Gastrocnemius medialis (tissue), 4 donors: ENCODE results near the gene SRSF1. TPM values are rescaled to one million over a fixed set of nuclear protein-coding genes. Genes with fewer than 3 reads are reported as not detected.
"Not testable (repeated sequence)": the region's sequence is repeated elsewhere in the genome, so short reads cannot be mapped to it uniquely, and the experiment has no call there.

Experiments
- ATAC-seq, 2 donors: fragments of 150-250 bp; one replicate each; pipeline ENCODE4 v1.9.1; 2016
- DNase-seq, 2 donors: peaks; one replicate each; pipeline ENCODE4 v3.0.0-alpha.2; 2019
- H3K27ac ChIP-seq, 4 donors: fragments of 200-600 bp; sonication (generic); 1 replicate in 1 of 4; 2 replicates in 3 of 4; pipeline ENCODE4 v1.5.1; 2016 to 2018; ENCODE audit warnings: mild to moderate bottlenecking in 2 of 4, moderate library complexity in 1 of 4
- H3K27me3 ChIP-seq, 3 donors: fragments of 200-600 bp; sonication (generic) in 2 of 3; 1 replicate in 1 of 3; 2 replicates in 2 of 3; pipeline versions ENCODE4 v1.5.1 to v1.6.0; 2016 to 2019; ENCODE audit warnings: mild to moderate bottlenecking in 1 of 3, moderate library complexity in 1 of 3
- H3K36me3 ChIP-seq, 2 donors: fragments of 200-600 bp; sonication (generic) in 1 of 2; one replicate each; pipeline ENCODE4 v1.5.1; 2017 to 2018
- H3K4me1 ChIP-seq, 2 donors: fragments of 200-600 bp; sonication (generic) in 1 of 2; one replicate each; pipeline ENCODE4 v1.5.1; 2016 to 2017; ENCODE audit warnings: mild to moderate bottlenecking in 2 of 2
- H3K4me3 ChIP-seq, 4 donors: fragments of 200-600 bp; sonication (generic) in 3 of 4; 1 replicate in 1 of 4; 2 replicates in 3 of 4; pipeline ENCODE4 v1.5.1; 2016 to 2019; ENCODE audit warnings: mild to moderate bottlenecking in 2 of 4
- H3K9me3 ChIP-seq, 3 donors: fragments of 200-600 bp; sonication (generic) in 2 of 3; 1 replicate in 1 of 3; 2 replicates in 2 of 3; pipeline ENCODE4 v1.5.1; 2016 to 2019
- POLR2A ChIP-seq, 2 donors: fragments of 450-650 bp; IDR thresholded peaks; one replicate each; pipeline ENCODE4 v1.6.1; 2017; ENCODE audit warnings: antibody characterized with exemption in 2 of 2, mild to moderate bottlenecking in 2 of 2, moderate library complexity in 2 of 2
- in situ Hi-C, 4 donors: fragments of 200-750 bp; cut with MboI; loops; one replicate each; pipeline versions ENCODE4 v1.15.0 to v1.8.0; 2017; ENCODE audit warnings: low sequenced_read_pairs in 4 of 4
- intact Hi-C: fragments of 100-400 bp; cut with DNase I; formaldehyde crosslinking; loops from one replicate; pipeline ENCODE4 v1.15.1; 2023; ENCODE audit warnings: low total_unique reads
- total RNA-seq, 4 donors: library from RNA; depleted of rRNA; stranded (reverse); fragments of >200 nt; gene quantifications; one replicate each; pipeline versions ENCODE4 v1.1.0 to v1.2.3, GENCODE V29; 2016
- TF ChIP-seq, protein P1 (sequence below), 5 experiments: fragments of 450-650 bp in 3 of 5; fragments of 200-600 bp in 2 of 5; sonication (generic) in 2 of 5; IDR thresholded peaks in 4 of 5; conservative IDR thresholded peaks in 1 of 5; 1 replicate in 4 of 5; 2 replicates in 1 of 5; pipeline ENCODE4 v1.5.1; 2016 to 2019; ENCODE audit warnings: antibody characterized with exemption in 5 of 5, mild to moderate bottlenecking in 3 of 5, moderate library complexity in 3 of 5

The SRSF1 gene
- total RNA-seq, 4 donors from 2014 or later = 69.4 to 85.4 (median 82.2) TPM

DNA sequence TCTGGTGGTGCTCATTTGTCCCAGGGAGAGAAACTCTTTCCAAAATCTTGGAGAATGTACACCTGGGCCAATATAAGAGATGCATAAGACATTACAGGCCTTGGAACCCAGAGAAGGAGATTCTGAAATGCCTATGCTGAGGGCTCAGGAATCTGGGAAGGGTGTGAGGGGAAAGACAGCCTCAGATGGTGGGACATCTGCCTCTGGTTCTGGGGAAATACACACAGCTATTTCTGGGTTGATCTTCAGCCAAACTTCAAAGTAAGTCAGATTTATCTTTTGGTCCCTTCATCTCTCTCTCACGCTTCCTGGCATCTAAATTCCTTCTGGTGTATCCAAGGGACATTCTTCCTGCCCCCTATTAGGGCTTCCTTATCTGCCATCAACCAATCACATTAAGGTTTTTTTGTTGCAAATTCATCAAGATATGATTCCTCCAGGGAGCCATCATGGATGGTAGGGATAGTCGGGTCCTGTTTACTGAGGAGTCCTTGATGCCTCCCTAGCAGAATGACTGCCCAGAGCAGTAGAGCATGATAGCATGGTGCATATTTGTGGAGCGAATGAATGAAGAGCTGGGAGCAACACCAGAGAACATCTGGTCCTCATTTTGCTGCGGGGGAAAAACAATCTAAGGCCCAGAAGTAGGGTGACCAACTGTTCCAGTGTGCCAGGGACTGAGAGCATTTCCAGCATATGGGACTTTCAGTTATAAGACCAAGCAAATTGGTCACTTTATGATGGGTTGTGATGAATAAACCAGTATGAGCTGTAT, 40.5 kb upstream of the SRSF1 start:
- no peak overlapping the region for H3K4me3 ChIP-seq
- intact Hi-C loops = no loop called here
- TF ChIP-seq, protein P1, sequence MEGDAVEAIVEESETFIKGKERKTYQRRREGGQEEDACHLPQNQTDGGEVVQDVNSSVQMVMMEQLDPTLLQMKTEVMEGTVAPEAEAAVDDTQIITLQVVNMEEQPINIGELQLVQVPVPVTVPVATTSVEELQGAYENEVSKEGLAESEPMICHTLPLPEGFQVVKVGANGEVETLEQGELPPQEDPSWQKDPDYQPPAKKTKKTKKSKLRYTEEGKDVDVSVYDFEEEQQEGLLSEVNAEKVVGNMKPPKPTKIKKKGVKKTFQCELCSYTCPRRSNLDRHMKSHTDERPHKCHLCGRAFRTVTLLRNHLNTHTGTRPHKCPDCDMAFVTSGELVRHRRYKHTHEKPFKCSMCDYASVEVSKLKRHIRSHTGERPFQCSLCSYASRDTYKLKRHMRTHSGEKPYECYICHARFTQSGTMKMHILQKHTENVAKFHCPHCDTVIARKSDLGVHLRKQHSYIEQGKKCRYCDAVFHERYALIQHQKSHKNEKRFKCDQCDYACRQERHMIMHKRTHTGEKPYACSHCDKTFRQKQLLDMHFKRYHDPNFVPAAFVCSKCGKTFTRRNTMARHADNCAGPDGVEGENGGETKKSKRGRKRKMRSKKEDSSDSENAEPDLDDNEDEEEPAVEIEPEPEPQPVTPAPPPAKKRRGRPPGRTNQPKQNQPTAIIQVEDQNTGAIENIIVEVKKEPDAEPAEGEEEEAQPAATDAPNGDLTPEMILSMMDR (IDR thresholded peaks at IDR 0.05 in 4 of 5, conservative IDR thresholded peaks at IDR 0.05 in 1 of 5) = no peak
- no peak for TF ChIP-seq POLR2A (IDR thresholded peaks at IDR 0.05)

DNA sequence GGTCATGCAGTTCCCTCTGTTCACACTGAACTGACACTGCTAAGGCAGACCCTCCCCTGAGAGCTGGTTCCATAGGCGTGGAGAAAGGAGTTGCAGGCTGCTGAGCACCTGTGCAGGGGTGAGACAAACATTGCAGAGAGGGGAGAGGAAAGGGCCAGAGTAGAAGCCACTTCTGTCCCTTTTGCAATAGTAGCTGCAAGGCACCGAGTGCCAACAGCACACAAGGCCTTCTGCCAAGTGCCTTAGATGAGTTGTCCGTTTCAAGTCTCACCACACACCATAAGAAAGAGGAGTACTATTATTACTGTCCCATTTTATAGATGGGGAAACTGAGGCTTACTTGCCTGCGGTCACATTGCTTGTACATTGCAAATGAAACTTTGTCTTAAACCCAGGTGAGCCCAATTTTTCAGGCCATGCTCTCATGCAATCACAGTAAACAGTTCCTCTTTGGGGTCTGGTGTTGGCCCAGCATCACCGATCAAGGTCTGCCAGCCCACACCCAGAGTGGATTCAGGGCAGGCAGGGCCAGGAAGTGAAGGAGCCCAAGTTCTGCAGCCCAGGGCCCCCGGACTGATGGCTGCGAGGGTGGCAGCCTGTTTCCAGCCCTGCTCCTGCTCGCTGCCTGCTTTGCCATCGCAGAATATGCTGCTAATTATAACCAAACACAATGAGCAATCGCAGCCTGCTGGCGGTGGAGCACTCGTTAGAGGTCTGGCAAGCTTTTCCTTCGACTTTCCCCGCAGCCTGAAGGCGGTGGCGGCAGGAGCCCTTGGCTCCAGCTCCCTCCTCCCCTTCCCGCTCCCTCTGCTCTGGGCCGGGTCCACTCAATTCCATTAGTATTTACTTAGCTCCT, 39.4 kb upstream of the SRSF1 start:
- Histone ChIP-seq H3K36me3 (no peaks in the 10 kb centered on the region), H3K4me1 (no peaks in the 10 kb centered on the region), H3K9me3 (no peaks in the 10 kb centered on the region), H3K4me3 (no peak overlapping the region), H3K27ac (no peak overlapping the region), H3K27me3 (peaks cover 0 to 3% (median 0%) of the 10 kb centered on the region in 3 donors)
- ATAC-seq (no peak), DNase-seq (no peak)
- in situ Hi-C loops (no loop called here), intact Hi-C loops (no loop called here)
- TF ChIP-seq POLR2A (IDR thresholded peaks at IDR 0.05) = no peak
- TF ChIP-seq, protein P1 (IDR thresholded peaks at IDR 0.05 in 4 of 5, conservative IDR thresholded peaks at IDR 0.05 in 1 of 5) = no peak

More for the DNA sequence above, 40.5 kb upstream of the SRSF1 start:
- no peak for ATAC-seq
- Histone ChIP-seq H3K27ac (no peak overlapping the region), H3K4me1 (no peaks in the 10 kb centered on the region), H3K9me3 (no peaks in the 10 kb centered on the region), H3K36me3 (no peaks in the 10 kb centered on the region), H3K27me3 (peaks cover 0 to 3% (median 0%) of the 10 kb centered on the region in 3 donors)
- no peak for DNase-seq
- in situ Hi-C loops = no loop called here

DNA sequence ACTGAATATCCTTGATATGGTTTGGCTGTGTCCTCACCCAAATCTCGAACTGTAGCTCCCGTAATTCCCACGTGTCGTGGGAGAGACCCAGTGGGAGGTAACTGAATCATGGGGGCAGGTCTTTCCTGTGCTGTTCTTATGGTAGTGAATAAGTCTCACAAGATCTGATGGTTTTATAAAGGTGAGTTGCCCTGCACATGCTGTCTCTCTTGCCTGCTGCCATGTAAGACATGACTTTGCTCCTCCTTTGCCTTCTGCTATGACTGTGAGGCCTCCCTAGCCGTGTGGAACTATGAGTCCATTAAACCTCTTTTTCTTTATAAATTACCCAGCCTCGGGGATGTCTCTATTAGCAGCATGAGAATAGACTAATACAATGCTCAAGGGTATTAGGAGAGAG, 37.2 kb upstream of the SRSF1 start:
- H3K36me3 ChIP-seq, H3K27me3 ChIP-seq, intact Hi-C loops, H3K4me1 ChIP-seq, ATAC-seq, DNase-seq, H3K4me3 ChIP-seq, H3K27ac ChIP-seq, H3K9me3 ChIP-seq, in situ Hi-C loops: not testable (repeated sequence)

DNA sequence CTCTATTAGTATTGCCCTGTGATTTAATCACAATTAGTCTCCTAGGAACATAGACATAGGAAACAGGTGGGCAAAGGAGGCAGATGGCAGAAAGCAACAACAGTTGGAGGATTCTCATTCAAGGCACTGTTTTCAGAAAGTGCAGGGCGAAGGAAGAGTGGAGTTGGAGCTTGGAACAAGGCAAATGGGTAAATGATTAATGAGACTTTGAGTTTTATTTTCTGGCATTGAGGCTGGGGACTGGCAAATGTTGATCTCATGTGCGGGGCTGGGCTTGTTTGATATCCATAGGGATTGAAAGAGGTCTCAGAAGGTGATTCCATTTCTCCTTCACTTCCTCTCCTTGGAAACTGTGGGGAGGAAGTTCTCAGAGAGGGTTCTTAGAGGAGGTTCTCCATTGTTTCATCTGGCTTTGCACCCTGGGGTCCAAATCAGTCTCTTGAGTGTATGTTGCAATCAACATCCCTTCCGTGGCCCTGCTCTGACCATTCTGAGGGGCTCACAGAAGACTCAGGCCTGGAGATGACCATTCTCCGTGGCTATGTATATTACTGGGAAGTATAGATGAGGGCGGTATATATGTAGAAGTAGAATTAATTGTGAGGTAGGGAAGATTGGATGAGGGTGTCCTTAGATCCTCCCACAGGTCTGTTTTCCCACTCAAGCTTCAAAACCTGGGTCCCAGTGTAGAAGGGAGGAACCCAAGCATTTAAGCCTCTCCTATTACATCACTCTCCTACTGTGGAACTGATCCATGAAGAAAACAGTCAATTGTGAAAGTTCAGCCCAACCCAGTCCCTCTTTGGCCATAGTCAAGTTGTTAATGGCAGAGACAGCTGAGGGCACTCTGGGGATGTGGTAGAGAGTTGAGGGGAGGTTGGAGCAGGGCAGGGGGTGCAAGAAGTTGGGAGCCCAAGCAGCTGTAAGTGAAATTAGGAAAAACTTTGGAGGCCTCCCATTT, 36.5 kb upstream of the SRSF1 start:
- ATAC-seq (no peak), DNase-seq (no peak)
- no peaks in the 10 kb centered on the region for H3K36me3 ChIP-seq
- intact Hi-C loops = no loop called here
- H3K4me1 ChIP-seq = no peaks in the 10 kb centered on the region
- H3K4me3 ChIP-seq = no peak overlapping the region
- TF ChIP-seq, protein P1 (IDR thresholded peaks at IDR 0.05 in 4 of 5, conservative IDR thresholded peaks at IDR 0.05 in 1 of 5) = no peak
- no peak for TF ChIP-seq POLR2A (IDR thresholded peaks at IDR 0.05)
- H3K27ac ChIP-seq = no peak overlapping the region
- no peaks in the 10 kb centered on the region for H3K27me3 ChIP-seq
- no peaks in the 10 kb centered on the region for H3K9me3 ChIP-seq
- in situ Hi-C loops = no loop called here
